ENCODE results near the gene DVL2. TPM values are rescaled to one million over a fixed set of nuclear protein-coding genes. Genes with fewer than 3 reads are reported as not detected.
"Not testable (repeated sequence)": the region's sequence is repeated elsewhere in the genome, so short reads cannot be mapped to it uniquely, and the experiment has no call there.

Gene DVL2
- total RNA-seq, 1 donor from 2014 or later: 99.7 TPM

GRCh38 chr17:7249830-7250229 is 15.5 kb upstream of the DVL2 start:
- Mint-ChIP-seq H3K4me1 (ENCODE audit: unreplicated experiment) (peaks cover 34% of the 10 kb centered on the region), H3K36me3 (ENCODE audit: unreplicated experiment) (peaks cover 20% of the 10 kb centered on the region), H3K9me3 (ENCODE audit: unreplicated experiment) (no peaks in the 10 kb centered on the region), H3K27ac (ENCODE audit: unreplicated experiment) (peak overlapping the region; percentile 94), H3K4me3 (ENCODE audit: unreplicated experiment) (peak overlapping the region; percentile 91), H3K27me3 (ENCODE audit: unreplicated experiment) (no peaks in the 10 kb centered on the region)
- TF ChIP-seq CTCF (IDR thresholded peaks at IDR 0.05): no peak
- no peak for DNase-seq (ENCODE audit: extremely low spot score, unreplicated experiment)

GRCh38 chr17:7249214-7249613 is 14.9 kb upstream of the DVL2 start:
- Mint-ChIP-seq H3K36me3 (ENCODE audit: unreplicated experiment) (peaks cover 21% of the 10 kb centered on the region), H3K4me3 (ENCODE audit: unreplicated experiment) (peak overlapping the region; percentile 91), H3K27me3 (ENCODE audit: unreplicated experiment) (no peaks in the 10 kb centered on the region), H3K9me3 (ENCODE audit: unreplicated experiment) (no peaks in the 10 kb centered on the region), H3K4me1 (ENCODE audit: unreplicated experiment) (peaks cover 32% of the 10 kb centered on the region), H3K27ac (ENCODE audit: unreplicated experiment) (peak overlapping the region; percentile 67)
- TF ChIP-seq CTCF (IDR thresholded peaks at IDR 0.05): no peak
- no peak for DNase-seq (ENCODE audit: extremely low spot score, unreplicated experiment)

- DNase-seq (ENCODE audit: extremely low spot score, unreplicated experiment): no peak
- peaks cover 19% of the 10 kb centered on the region for H3K36me3 Mint-ChIP-seq (ENCODE audit: unreplicated experiment)
- H3K4me1 Mint-ChIP-seq (ENCODE audit: unreplicated experiment): peaks cover 32% of the 10 kb centered on the region
- no peak overlapping the region for H3K4me3 Mint-ChIP-seq (ENCODE audit: unreplicated experiment)
- TF ChIP-seq CTCF (IDR thresholded peaks at IDR 0.05): no peak
- H3K9me3 Mint-ChIP-seq (ENCODE audit: unreplicated experiment): no peaks in the 10 kb centered on the region
- peak overlapping the region; percentile 67 for H3K27ac Mint-ChIP-seq (ENCODE audit: unreplicated experiment)
- no peaks in the 10 kb centered on the region for H3K27me3 Mint-ChIP-seq (ENCODE audit: unreplicated experiment)
Observed at GRCh38 chr17:7248796-7249195, 14.5 kb upstream of the DVL2 start.

- DNase-seq (ENCODE audit: extremely low spot score, unreplicated experiment): no peak
- Mint-ChIP-seq H3K9me3 (ENCODE audit: unreplicated experiment) (no peaks in the 10 kb centered on the region), H3K4me1 (ENCODE audit: unreplicated experiment) (peaks cover 30% of the 10 kb centered on the region), H3K36me3 (ENCODE audit: unreplicated experiment) (peaks cover 25% of the 10 kb centered on the region), H3K4me3 (ENCODE audit: unreplicated experiment) (no peak overlapping the region), H3K27ac (ENCODE audit: unreplicated experiment) (no peak overlapping the region), H3K27me3 (ENCODE audit: unreplicated experiment) (no peaks in the 10 kb centered on the region)
- no peak for TF ChIP-seq CTCF (IDR thresholded peaks at IDR 0.05)
Observed at GRCh38 chr17:7246779-7247178, 12.5 kb upstream of the DVL2 start.

GRCh38 chr17:7243838-7244237 is 9.5 kb upstream of the DVL2 start:
- not testable (repeated sequence) for H3K27me3 Mint-ChIP-seq (ENCODE audit: unreplicated experiment); DNase-seq (ENCODE audit: extremely low spot score, unreplicated experiment); H3K9me3 Mint-ChIP-seq (ENCODE audit: unreplicated experiment)
- Mint-ChIP-seq H3K36me3 (ENCODE audit: unreplicated experiment) (peaks cover 40% of the 10 kb centered on the region), H3K4me3 (ENCODE audit: unreplicated experiment) (peak overlapping the region; percentile 99), H3K27ac (ENCODE audit: unreplicated experiment) (peak overlapping the region; percentile 99), H3K4me1 (ENCODE audit: unreplicated experiment) (peaks cover 34% of the 10 kb centered on the region)

- Mint-ChIP-seq H3K4me3 (ENCODE audit: unreplicated experiment) (peak overlapping the region; percentile 99), H3K36me3 (ENCODE audit: unreplicated experiment) (peaks cover 40% of the 10 kb centered on the region), H3K9me3 (ENCODE audit: unreplicated experiment) (no peaks in the 10 kb centered on the region), H3K27me3 (ENCODE audit: unreplicated experiment) (no peaks in the 10 kb centered on the region), H3K4me1 (ENCODE audit: unreplicated experiment) (peaks cover 30% of the 10 kb centered on the region), H3K27ac (ENCODE audit: unreplicated experiment) (peak overlapping the region; percentile 99)
- TF ChIP-seq CTCF (IDR thresholded peaks at IDR 0.05): no peak
- DNase-seq (ENCODE audit: extremely low spot score, unreplicated experiment): no peak
Observed at GRCh38 chr17:7243453-7243729, 9.1 kb upstream of the DVL2 start.

All from osteocyte (in vitro differentiated cells).